Left lung (tissue), 10 donors: ENCODE measurements around the gene CHADL. TPM values are rescaled to one million over a fixed set of nuclear protein-coding genes. Genes with fewer than 3 reads are reported as not detected.

Experiments used
- ATAC-seq: fragments of 200-7000 bp; cut with Tn5 transposase; one replicate; pipeline ENCODE4 v1.9.1; 2020; ENCODE audit warnings: moderate library complexity
- DNase-seq, 4 donors: peaks; one replicate each; pipeline ENCODE4 v3.0.0-alpha.2; 2013 to 2020
- H3K27ac ChIP-seq, 2 donors: fragments of 200-600 bp; sonication (generic) in 1 of 2; one replicate each; pipeline versions ENCODE4 v1.5.0 to v1.8.0; 2020 to 2021
- H3K27me3 ChIP-seq, 2 donors: fragments of 200-600 bp; sonication (generic) in 1 of 2; one replicate each; pipeline versions ENCODE4 v1.5.0 to v1.8.0; 2020 to 2021
- H3K36me3 ChIP-seq, 2 donors: fragments of 200-600 bp; sonication (generic) in 1 of 2; one replicate each; pipeline versions ENCODE4 v1.5.0 to v1.8.0; 2020 to 2021
- H3K4me1 ChIP-seq, 2 donors: fragments of 200-600 bp; one replicate each; pipeline ENCODE4 v1.8.0; 2021
- H3K4me3 ChIP-seq, 2 donors: fragments of 200-600 bp; sonication (generic) in 1 of 2; one replicate each; pipeline versions ENCODE4 v1.5.0 to v1.8.0; 2020 to 2021; ENCODE audit warnings: mild to moderate bottlenecking in 1 of 2
- H3K9me3 ChIP-seq, 2 donors: fragments of 200-600 bp; sonication (generic) in 1 of 2; one replicate each; pipeline versions ENCODE4 v1.5.0 to v1.8.0; 2020 to 2021
- CTCF ChIP-seq, 2 donors: fragments of 200-600 bp; sonication (generic) in 1 of 2; IDR thresholded peaks; one replicate each; pipeline versions ENCODE4 v1.5.0 to v1.8.0; 2021; ENCODE audit warnings: antibody characterized with exemption in 2 of 2
- intact Hi-C, 2 donors: fragments of 100-400 bp; cut with DNase I; formaldehyde crosslinking; loops; one replicate each; pipeline versions ENCODE4 v1.11.2 to v1.14.2; 2022
- polyA plus RNA-seq, 6 donors: library from polyadenylated mRNA; unstranded; fragments of 120-200 nt; gene quantifications; one replicate each; pipeline ENCODE4 v1.2.1, GENCODE V29; 2013; ENCODE audit not compliant: insufficient read length in 6 of 6
- total RNA-seq, 2 donors: library from RNA; stranded (reverse); fragmentation: NEBNext Ultra II Directional; extraction: Animal tissue kit (Norgen Biotek cat#: 25700); gene quantifications; one replicate each; pipeline ENCODE4 v1.2.1, GENCODE V29; 2021
- donor health status: DM: no; HTN: yes; CAD: no.
- donor health status: DM: no; HTN: no; CAD: no.

CHADL gene
- total and polyA plus RNA-seq, 8 donors: 2.1 to 6.2 (median 2.6) TPM

- H3K36me3 ChIP-seq: peaks cover 0 to 64% of the 10 kb centered on the region in 2 donors
Observed at GRCh38 chr22:41215409-41215808, 25.3 kb downstream of the CHADL start.

GRCh38 chr22:41206719-41207118 is 34.0 kb downstream of the CHADL start:
- H3K27ac ChIP-seq: no peak overlapping the region
- H3K4me3 ChIP-seq: no peak overlapping the region
- no peaks in the 10 kb centered on the region for H3K27me3 ChIP-seq
- H3K9me3 ChIP-seq: no peaks in the 10 kb centered on the region
- DNase-seq (peak in 1 of 4 donors; percentile 21), ATAC-seq (no peak)
- H3K36me3 ChIP-seq: peaks cover 0 to 27% of the 10 kb centered on the region in 2 donors
- no peak for TF ChIP-seq CTCF (IDR thresholded peaks at IDR 0.05)
- peaks cover 0 to 15% of the 10 kb centered on the region in 2 donors for H3K4me1 ChIP-seq
- intact Hi-C loops: no loop called here

More at GRCh38 chr22:41215409-41215808, 25.3 kb downstream of the CHADL start:
- Histone ChIP-seq H3K4me3 (no peak overlapping the region), H3K9me3 (no peaks in the 10 kb centered on the region), H3K27ac (no peak overlapping the region), H3K27me3 (no peaks in the 10 kb centered on the region), H3K4me1 (peaks cover 12 to 25% of the 10 kb centered on the region in 2 donors)
- ATAC-seq (no peak), DNase-seq (no peak)
- intact Hi-C loops: no loop called here
- TF ChIP-seq CTCF (IDR thresholded peaks at IDR 0.05): no peak

GRCh38 chr22:41204992-41205900 is 35.5 kb downstream of the CHADL start, which contains the start of gene L3MBTL2:
Gene L3MBTL2, plus strand, starts transcription at chr22:41205312. Its CDS starts 51 bp downstream, at chr22:41205363.
- Histone ChIP-seq H3K27ac (peak within 1 kb of the TSS; percentile 55 to 83), H3K4me3 (peak within 1 kb of the TSS; percentile 87 to 92), H3K9me3 (no peaks in the 10 kb centered on the region), H3K27me3 (no peaks in the 10 kb centered on the region), H3K36me3 (peaks cover 0 to 18% of the 10 kb centered on the region in 2 donors), H3K4me1 (peaks cover 0 to 21% of the 10 kb centered on the region in 2 donors)
- peak; percentile 100 for ATAC-seq
- DNase-seq: peak; percentile 87 to 99 (median 96)
- intact Hi-C loops: no loop called here
- no peak for TF ChIP-seq CTCF (IDR thresholded peaks at IDR 0.05)

GRCh38 chr22:41204066-41204465 is 36.7 kb downstream of the CHADL start:
- Histone ChIP-seq H3K9me3 (no peaks in the 10 kb centered on the region), H3K4me1 (peaks cover 0 to 21% of the 10 kb centered on the region in 2 donors), H3K4me3 (no peak overlapping the region), H3K27ac (no peak overlapping the region), H3K36me3 (peaks cover 0 to 6% of the 10 kb centered on the region in 2 donors), H3K27me3 (no peaks in the 10 kb centered on the region)
- ATAC-seq: no peak
- no peak for TF ChIP-seq CTCF (IDR thresholded peaks at IDR 0.05)
- no peak for DNase-seq
- intact Hi-C loops: no loop called here

GRCh38 chr22:41203118-41203517 is 37.6 kb downstream of the CHADL start:
- intact Hi-C loops: no loop called here
- no peak for DNase-seq
- H3K4me1 ChIP-seq: peaks cover 0 to 28% of the 10 kb centered on the region in 2 donors
- no peak overlapping the region for H3K27ac ChIP-seq
- no peaks in the 10 kb centered on the region for H3K27me3 ChIP-seq
- no peak for TF ChIP-seq CTCF (IDR thresholded peaks at IDR 0.05)
- no peak overlapping the region for H3K4me3 ChIP-seq
- no peaks in the 10 kb centered on the region for H3K9me3 ChIP-seq
- no peaks in the 10 kb centered on the region for H3K36me3 ChIP-seq
- ATAC-seq: no peak
